D721Med (cell line): ENCODE results near the gene CBFA2T3.

ENCODE experiments used
- DNase-seq: peaks from one replicate; pipeline ENCODE4 v3.0.0; 2011; ENCODE audit warnings: low spot score; ENCODE audit not compliant: insufficient read length
- FAIRE-seq: peaks from 2 replicates; lab custom pipeline; 2011; peaks lifted over from hg19 to GRCh38; lab: Jason Lieb, UNC
- TF ChIP-seq, protein P1 (sequence below): IDR thresholded peaks from 2 replicates; pipeline ENCODE4 v1.5.1; 2012; ENCODE audit warnings: mild to moderate bottlenecking, control low read depth; ENCODE audit not compliant: insufficient read depth; ENCODE audit errors: missing control alignments

CBFA2T3 gene

DNA sequence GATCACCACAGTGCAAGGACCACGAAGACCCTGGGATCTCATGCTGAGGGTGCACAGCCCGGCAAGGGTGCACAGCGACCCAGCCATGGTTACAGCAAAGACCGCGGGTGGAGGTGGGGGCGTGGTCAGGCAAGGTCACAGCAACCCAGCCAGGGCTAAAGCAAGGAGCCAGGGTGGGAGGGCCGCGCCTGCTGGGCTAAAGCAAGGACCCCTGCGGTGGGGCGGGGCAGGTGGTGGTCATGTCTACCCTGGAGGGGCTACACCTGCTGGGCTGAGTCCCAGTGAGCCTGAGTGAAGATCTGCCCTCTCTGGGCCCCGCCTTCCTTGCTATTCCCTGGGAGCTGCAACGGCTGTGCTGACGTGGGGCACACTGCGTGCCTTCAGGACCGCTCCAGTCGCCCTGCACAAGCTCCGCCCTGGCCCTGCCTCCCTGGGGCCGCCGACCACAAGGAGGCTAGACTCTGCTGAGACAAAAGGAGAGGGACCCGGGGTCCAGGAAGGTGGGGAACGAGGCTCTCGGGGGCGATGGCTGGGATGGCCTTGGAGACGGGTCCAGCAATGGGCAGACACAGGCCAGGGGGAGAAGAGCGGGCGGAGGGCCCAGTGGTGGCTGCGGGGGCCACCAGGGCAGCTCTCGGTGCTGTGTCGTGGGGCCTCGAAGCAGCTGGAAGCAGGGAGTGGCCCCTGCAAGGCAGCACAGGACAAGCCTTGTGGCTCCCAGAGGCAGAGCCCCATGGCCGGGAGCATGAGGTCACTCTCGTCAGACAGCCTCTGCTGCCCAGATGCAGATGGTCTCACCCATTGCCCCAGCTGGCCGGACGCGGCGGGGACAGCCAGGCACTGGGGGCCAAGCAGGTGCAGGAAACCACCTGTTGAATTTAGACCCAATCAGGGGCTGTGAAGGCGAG is 52.8 kb downstream of the CBFA2T3 start:
- TF ChIP-seq, protein P1, sequence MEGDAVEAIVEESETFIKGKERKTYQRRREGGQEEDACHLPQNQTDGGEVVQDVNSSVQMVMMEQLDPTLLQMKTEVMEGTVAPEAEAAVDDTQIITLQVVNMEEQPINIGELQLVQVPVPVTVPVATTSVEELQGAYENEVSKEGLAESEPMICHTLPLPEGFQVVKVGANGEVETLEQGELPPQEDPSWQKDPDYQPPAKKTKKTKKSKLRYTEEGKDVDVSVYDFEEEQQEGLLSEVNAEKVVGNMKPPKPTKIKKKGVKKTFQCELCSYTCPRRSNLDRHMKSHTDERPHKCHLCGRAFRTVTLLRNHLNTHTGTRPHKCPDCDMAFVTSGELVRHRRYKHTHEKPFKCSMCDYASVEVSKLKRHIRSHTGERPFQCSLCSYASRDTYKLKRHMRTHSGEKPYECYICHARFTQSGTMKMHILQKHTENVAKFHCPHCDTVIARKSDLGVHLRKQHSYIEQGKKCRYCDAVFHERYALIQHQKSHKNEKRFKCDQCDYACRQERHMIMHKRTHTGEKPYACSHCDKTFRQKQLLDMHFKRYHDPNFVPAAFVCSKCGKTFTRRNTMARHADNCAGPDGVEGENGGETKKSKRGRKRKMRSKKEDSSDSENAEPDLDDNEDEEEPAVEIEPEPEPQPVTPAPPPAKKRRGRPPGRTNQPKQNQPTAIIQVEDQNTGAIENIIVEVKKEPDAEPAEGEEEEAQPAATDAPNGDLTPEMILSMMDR: no peak
- FAIRE-seq (no peak), DNase-seq (no peak)

- TF ChIP-seq, protein P1: no peak
- DNase-seq (no peak), FAIRE-seq (no peak)
Measured at GRCh38 chr16:88923450-88923849, 53.6 kb downstream of the CBFA2T3 start.

- FAIRE-seq: no peak
- no peak for DNase-seq
- TF ChIP-seq, protein P1: no peak
Measured at GRCh38 chr16:88922826-88923410, 54.1 kb downstream of the CBFA2T3 start.

GRCh38 chr16:88922114-88922825 is 54.7 kb downstream of the CBFA2T3 start:
- TF ChIP-seq, protein P1: no peak
- DNase-seq: no peak
- no peak for FAIRE-seq

- FAIRE-seq (no peak), DNase-seq (no peak)
- TF ChIP-seq, protein P1: no peak
Measured at GRCh38 chr16:88921591-88921990, 55.4 kb downstream of the CBFA2T3 start.

DNA sequence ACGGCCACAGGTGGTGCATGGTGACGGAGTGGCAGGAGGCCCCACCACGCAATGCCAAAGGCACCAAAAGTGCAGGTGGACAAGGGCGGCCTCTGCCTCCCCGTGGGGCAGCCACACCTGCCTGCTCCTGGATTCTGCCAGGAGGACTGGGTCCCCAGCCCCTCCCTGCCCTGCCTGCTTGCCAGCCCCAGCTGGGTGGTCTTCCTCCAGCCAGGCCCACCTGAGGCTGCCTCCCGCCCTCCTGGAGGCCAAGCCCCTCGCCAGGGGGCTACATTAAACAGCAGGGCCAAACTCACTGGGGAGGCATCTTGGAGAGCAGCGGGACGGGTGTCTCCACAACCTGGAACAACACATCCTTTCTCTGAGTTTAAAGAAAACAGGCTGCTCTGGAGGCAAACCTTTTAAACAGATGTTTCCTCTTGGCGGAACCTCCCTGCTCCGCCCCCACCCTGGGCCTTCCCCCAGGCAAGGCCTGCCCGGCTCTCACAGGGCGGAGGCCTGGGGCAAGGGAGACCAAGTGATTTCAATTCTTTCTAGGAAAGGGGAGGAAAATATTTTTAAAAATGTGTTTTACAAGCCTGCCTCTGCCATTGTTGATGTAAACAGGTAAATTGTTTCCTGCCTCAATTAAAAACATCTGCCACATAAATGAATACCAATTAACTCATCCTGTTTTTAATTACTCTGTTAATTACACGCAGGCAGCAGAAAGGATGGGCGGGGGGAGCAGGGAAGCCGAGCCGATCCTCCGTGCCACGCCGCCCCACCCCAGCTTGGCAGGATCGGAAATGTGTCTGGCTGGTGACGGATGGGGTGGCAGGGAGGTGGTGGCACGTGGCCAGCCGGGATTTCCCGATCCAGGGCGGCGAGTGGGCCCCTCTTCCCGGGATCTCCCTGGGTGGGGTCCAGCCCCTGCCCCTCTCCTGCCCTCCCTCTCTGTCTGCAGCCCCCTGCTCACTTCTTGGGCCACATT is 56.1 kb downstream of the CBFA2T3 start:
- DNase-seq (no peak), FAIRE-seq (no peak)
- TF ChIP-seq, protein P1: no peak
